Fibroblast of lung (primary cell): ENCODE data around the gene TBC1D8. TPM values are rescaled to one million over a fixed set of nuclear protein-coding genes. Genes with fewer than 3 reads are reported as not detected.

Experiments
- DNase-seq, 2 donors: peaks; one replicate each; pipeline versions ENCODE4 v3.0.0 to v3.0.0-alpha.2; 2010; ENCODE audit warnings: low read depth in 2 of 2
- H2AFZ ChIP-seq: 2 replicates; pipeline ENCODE4 v1.5.1; 2012; ENCODE audit warnings: low read length, control low read depth, inconsistent platforms
- H3K27ac ChIP-seq: 2 replicates; pipeline ENCODE4 v1.5.1; 2011; ENCODE audit warnings: low read length, control low read depth; ENCODE audit not compliant: insufficient read depth
- H3K27me3 ChIP-seq: 2 replicates; pipeline ENCODE4 v1.5.1; 2011; ENCODE audit warnings: mild to moderate bottlenecking, low read length; ENCODE audit not compliant: control insufficient read depth, insufficient read depth
- H3K36me3 ChIP-seq: 2 replicates; pipeline ENCODE4 v1.5.1; 2011; ENCODE audit warnings: low read length; ENCODE audit not compliant: control insufficient read depth, insufficient read depth
- H3K4me1 ChIP-seq: 2 replicates; pipeline ENCODE4 v1.5.1; 2011; ENCODE audit warnings: low read length; ENCODE audit not compliant: control insufficient read depth, insufficient read depth; ENCODE audit errors: extremely low read depth
- H3K4me2 ChIP-seq: 2 replicates; pipeline ENCODE4 v1.5.1; 2011; ENCODE audit warnings: low read length, control low read depth; ENCODE audit not compliant: insufficient read depth; ENCODE audit errors: extremely low read depth
- H3K4me3 ChIP-seq, 4 experiments: fragments of 200-600 bp in 1 of 4; sonication (generic) in 1 of 4; replicated peaks in 1 of 4; 2 replicates each; pipeline ENCODE4 v1.5.1; 2011 to 2016; ENCODE audit warnings: low read length in 4 of 4, low read depth in 3 of 4, mild to moderate bottlenecking in 3 of 4, control low read depth in 2 of 4, inconsistent platforms in 1 of 4, mixed read lengths in 1 of 4; ENCODE audit not compliant: insufficient read depth in 1 of 4; ENCODE audit errors: control extremely low read depth in 1 of 4
- H3K79me2 ChIP-seq: 2 replicates; pipeline ENCODE4 v1.5.1; 2012; ENCODE audit warnings: mild to moderate bottlenecking, low read length, inconsistent platforms; ENCODE audit not compliant: control insufficient read depth, insufficient read depth
- H3K9ac ChIP-seq: 2 replicates; pipeline ENCODE4 v1.5.1; 2011; ENCODE audit warnings: mild to moderate bottlenecking, low read length, control low read depth; ENCODE audit not compliant: insufficient read depth
- H3K9me3 ChIP-seq: 2 replicates; pipeline ENCODE4 v1.5.1; 2012; ENCODE audit warnings: low read depth, low read length; ENCODE audit not compliant: control insufficient read depth, insufficient read depth
- H4K20me1 ChIP-seq: 2 replicates; pipeline ENCODE4 v1.5.1; 2011; ENCODE audit warnings: low read length; ENCODE audit not compliant: control insufficient read depth, insufficient read depth; ENCODE audit errors: extremely low read depth
- EZH2 ChIP-seq: IDR thresholded peaks from 2 replicates; pipeline ENCODE4 v1.5.1; 2012; ENCODE audit warnings: low read length, control low read depth, mild to moderate bottlenecking; ENCODE audit errors: missing control alignments
- polyA plus RNA-seq, 2 donors: library from polyadenylated mRNA; depleted of rRNA in 1 of 2; stranded (reverse) in 1 of 2; unstranded in 1 of 2; fragments of >200 nt; gene quantifications; 2 replicates each; pipeline ENCODE4 v1.2.1, GENCODE V29; 2011 to 2012; ENCODE audit warnings: missing spikeins in 1 of 2
- total RNA-seq: library from RNA; depleted of rRNA; stranded (reverse); fragments of >200 nt; gene quantifications from 2 replicates; pipeline ENCODE4 v1.2.1, GENCODE V29; 2014
- TF ChIP-seq, protein P1 (sequence below), 2 donors: IDR thresholded peaks in 1 of 2; conservative IDR thresholded peaks in 1 of 2; 1 replicate in 1 of 2; 2 replicates in 1 of 2; pipeline ENCODE4 v1.5.1; 2011 to 2012; ENCODE audit warnings: low read length in 2 of 2, control low read depth in 1 of 2, inconsistent platforms in 1 of 2, low read depth in 1 of 2, mild to moderate bottlenecking in 1 of 2

TBC1D8 gene
- total and polyA plus RNA-seq, 2 donors (not counting 1 experiment from before 2014, with no cell fraction given): 3.8 to 5.4 TPM

DNA sequence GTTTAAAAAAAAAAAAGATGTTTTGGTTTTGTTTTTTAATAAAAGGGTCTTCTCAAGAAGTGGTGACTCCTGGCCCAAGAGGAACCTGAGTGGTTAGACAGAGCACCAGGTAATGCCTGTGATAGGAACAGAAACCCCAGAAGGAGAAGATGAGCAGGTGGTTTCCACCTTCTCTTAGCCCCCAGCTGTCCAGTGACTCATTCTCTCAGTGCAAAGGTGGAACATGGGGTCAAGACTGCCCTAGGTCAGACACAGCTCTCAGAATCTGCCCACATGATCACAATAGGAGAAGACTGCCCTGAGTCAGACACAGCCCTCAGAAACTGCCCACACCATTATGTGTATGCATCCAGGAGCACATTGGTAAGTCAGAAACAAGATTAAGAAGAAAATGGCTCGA lies 61.8 kb downstream of the TBC1D8 start:
- no peak overlapping the region for H2AFZ ChIP-seq
- no peaks in the 10 kb centered on the region for H3K4me1 ChIP-seq
- H3K79me2 ChIP-seq: no peaks in the 10 kb centered on the region
- H3K27me3 ChIP-seq: no peaks in the 10 kb centered on the region
- no peak overlapping the region for H3K4me2 ChIP-seq
- TF ChIP-seq, protein P1, sequence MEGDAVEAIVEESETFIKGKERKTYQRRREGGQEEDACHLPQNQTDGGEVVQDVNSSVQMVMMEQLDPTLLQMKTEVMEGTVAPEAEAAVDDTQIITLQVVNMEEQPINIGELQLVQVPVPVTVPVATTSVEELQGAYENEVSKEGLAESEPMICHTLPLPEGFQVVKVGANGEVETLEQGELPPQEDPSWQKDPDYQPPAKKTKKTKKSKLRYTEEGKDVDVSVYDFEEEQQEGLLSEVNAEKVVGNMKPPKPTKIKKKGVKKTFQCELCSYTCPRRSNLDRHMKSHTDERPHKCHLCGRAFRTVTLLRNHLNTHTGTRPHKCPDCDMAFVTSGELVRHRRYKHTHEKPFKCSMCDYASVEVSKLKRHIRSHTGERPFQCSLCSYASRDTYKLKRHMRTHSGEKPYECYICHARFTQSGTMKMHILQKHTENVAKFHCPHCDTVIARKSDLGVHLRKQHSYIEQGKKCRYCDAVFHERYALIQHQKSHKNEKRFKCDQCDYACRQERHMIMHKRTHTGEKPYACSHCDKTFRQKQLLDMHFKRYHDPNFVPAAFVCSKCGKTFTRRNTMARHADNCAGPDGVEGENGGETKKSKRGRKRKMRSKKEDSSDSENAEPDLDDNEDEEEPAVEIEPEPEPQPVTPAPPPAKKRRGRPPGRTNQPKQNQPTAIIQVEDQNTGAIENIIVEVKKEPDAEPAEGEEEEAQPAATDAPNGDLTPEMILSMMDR (conservative IDR thresholded peaks at IDR 0.05 in 1 of 2, IDR thresholded peaks at IDR 0.05 in 1 of 2; ENCODE audit: low read depth in 1 of 2, low read length in 2 of 2): no peak
- no peak for TF ChIP-seq EZH2
- no peak for DNase-seq
- no peak overlapping the region for H3K4me3 ChIP-seq
- H3K9me3 ChIP-seq: no peaks in the 10 kb centered on the region
- H3K9ac ChIP-seq: no peak overlapping the region
- H3K27ac ChIP-seq: no peak overlapping the region
- no peaks in the 10 kb centered on the region for H4K20me1 ChIP-seq
- H3K36me3 ChIP-seq: no peaks in the 10 kb centered on the region

DNA sequence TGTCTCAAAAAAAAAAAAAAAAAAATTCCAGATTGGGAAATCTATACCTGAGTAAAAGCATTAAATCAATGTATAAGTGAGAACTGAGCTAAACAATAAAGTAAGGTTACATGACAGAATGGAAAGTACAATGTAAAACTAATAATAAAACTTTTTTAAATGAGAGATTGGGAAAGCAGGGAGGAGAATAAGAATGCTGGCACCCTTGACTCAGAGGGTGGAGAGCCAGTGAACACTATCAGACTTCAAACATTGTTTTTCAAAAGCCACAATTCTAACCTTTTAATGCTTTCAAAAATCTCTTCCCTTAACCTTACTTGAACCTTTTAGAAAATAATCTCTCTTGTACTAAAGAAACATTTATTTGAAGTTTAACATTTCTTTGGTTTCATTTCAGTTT lies 63.5 kb downstream of the TBC1D8 start:
- Histone ChIP-seq H3K4me2 (no peak overlapping the region), H3K79me2 (no peaks in the 10 kb centered on the region), H3K9ac (no peak overlapping the region), H3K4me3 (no peak overlapping the region), H3K4me1 (no peaks in the 10 kb centered on the region), H3K9me3 (no peaks in the 10 kb centered on the region), H4K20me1 (no peaks in the 10 kb centered on the region), H3K27me3 (no peaks in the 10 kb centered on the region), H3K27ac (no peak overlapping the region), H2AFZ (no peak overlapping the region), H3K36me3 (no peaks in the 10 kb centered on the region)
- no peak for TF ChIP-seq EZH2
- TF ChIP-seq, protein P1 (conservative IDR thresholded peaks at IDR 0.05 in 1 of 2, IDR thresholded peaks at IDR 0.05 in 1 of 2; ENCODE audit: low read depth in 1 of 2, low read length in 2 of 2): no peak
- DNase-seq: no peak

- no peaks in the 10 kb centered on the region for H3K9me3 ChIP-seq
- H3K9ac ChIP-seq: no peak overlapping the region
- H3K27ac ChIP-seq: no peak overlapping the region
- no peak overlapping the region for H3K4me3 ChIP-seq
- H3K79me2 ChIP-seq: no peaks in the 10 kb centered on the region
- H3K4me2 ChIP-seq: no peak overlapping the region
- TF ChIP-seq EZH2: no peak
- TF ChIP-seq, protein P1 (conservative IDR thresholded peaks at IDR 0.05 in 1 of 2, IDR thresholded peaks at IDR 0.05 in 1 of 2; ENCODE audit: low read depth in 1 of 2, low read length in 2 of 2): no peak
- DNase-seq: no peak
- H3K27me3 ChIP-seq: no peaks in the 10 kb centered on the region
- H3K4me1 ChIP-seq: no peaks in the 10 kb centered on the region
- H3K36me3 ChIP-seq: no peaks in the 10 kb centered on the region
- no peaks in the 10 kb centered on the region for H4K20me1 ChIP-seq
- H2AFZ ChIP-seq: no peak overlapping the region
Measured at GRCh38 chr2:101083613-101084012, 67.6 kb downstream of the TBC1D8 start.
